ENCODE measurements around the gene MYRF. TPM values are rescaled to one million over a fixed set of nuclear protein-coding genes. Genes with fewer than 3 reads are reported as not detected.
A peak's percentile ranks its signal among the peaks of the same experiment; 100 is the strongest.

The MYRF gene
- total and polyA plus RNA-seq, 9 of the 15 experiments (the other 6 are each of a cell fraction or from before 2014, with no cell fraction given) = 2.3 to 25.8 (median 7.1) TPM

GRCh38 chr11:61812736-61813411 lies 60.4 kb downstream of the MYRF start (continued):
- TF ChIP-seq ARID3A (IDR thresholded peaks at IDR 0.05; ENCODE audit: borderline replicate concordance, low read depth, low read length) (no peak), CEBPB (tag; IDR thresholded peaks at IDR 0.05) (peak; percentile 81), ZNF239 (CRISPR knock-in tag; IDR thresholded peaks at IDR 0.05) (no peak), FOXA1 (IDR thresholded peaks at IDR 0.05; ENCODE audit: borderline replicate concordance) (no peak), SMAD1 (IDR thresholded peaks at IDR 0.05; ENCODE audit: low read depth, low read length, partially characterized antibody) (no peak), ELF2 (CRISPR knock-in tag; IDR thresholded peaks at IDR 0.05) (no peak), CHAMP1 (IDR thresholded peaks at IDR 0.05) (no peak), POLR2H (tag; IDR thresholded peaks at IDR 0.05; ENCODE audit: low read depth) (no peak), FOXP1 (CRISPR knock-in tag; IDR thresholded peaks at IDR 0.05) (no peak), SP2 (IDR thresholded peaks at IDR 0.05; ENCODE audit: extremely low read depth, low read depth, low read length, poor library complexity, severe bottlenecking) (no peak), ZFPM2 (CRISPR knock-in tag; IDR thresholded peaks at IDR 0.05) (no peak), TRIM24 (IDR thresholded peaks at IDR 0.05) (no peak), MCM7 (IDR thresholded peaks at IDR 0.05) (no peak), PTRF (tag; IDR thresholded peaks at IDR 0.05) (no peak), YY1 (IDR thresholded peaks at IDR 0.05; ENCODE audit: borderline replicate concordance in 1 of 3, control insufficient read depth in 1 of 3, extremely low read depth in 1 of 3, insufficient read depth in 3 of 3, insufficient read length in 1 of 3, insufficient replicate concordance in 2 of 3, low read depth in 1 of 3, low read length in 2 of 3) (no peak), GTF3C2 (IDR thresholded peaks at IDR 0.05; ENCODE audit: borderline replicate concordance, extremely low read depth, insufficient read length) (no peak), RAD51 (IDR thresholded peaks at IDR 0.05; ENCODE audit: borderline replicate concordance, low read depth) (no peak), SOX6 (IDR thresholded peaks at IDR 0.05) (no peak), POLR2A (conservative IDR thresholded peaks at IDR 0.05) (peak; percentile 52; the same call in 1 of the 2 replicates), MYNN (IDR thresholded peaks at IDR 0.05) (no peak), MYNN (CRISPR knock-in tag; IDR thresholded peaks at IDR 0.05) (no peak), SMARCB1 (IDR thresholded peaks at IDR 0.05; ENCODE audit: insufficient read length, low read depth) (no peak), SUPT5H (IDR thresholded peaks at IDR 0.05) (peak; percentile 33; the same call in 1 of the 2 replicates)

All from K562 (cell line).